Prostate gland (tissue), 2 donors: ENCODE data around the gene NUCKS1. TPM values are rescaled to one million over a fixed set of nuclear protein-coding genes. Genes with fewer than 3 reads are reported as not detected.

Experiments
- DNase-seq: peaks from one replicate; pipeline ENCODE4 v3.0.0-alpha.2; 2019; ENCODE audit warnings: low spot score
- H3K27ac ChIP-seq, 2 donors: fragments of 200-600 bp; sonication (generic); 2 replicates each; pipeline ENCODE4 v1.5.1; 2017 to 2019
- H3K27me3 ChIP-seq: fragments of 200-600 bp; sonication (generic); replicated peaks from 2 replicates; pipeline ENCODE4 v1.5.1; 2019; ENCODE audit not compliant: insufficient read depth
- H3K36me3 ChIP-seq, 2 donors: fragments of 200-600 bp; sonication (generic); 1 replicate in 1 of 2; 2 replicates in 1 of 2; pipeline versions ENCODE4 v1.5.1 to v1.8.1; 2017 to 2019
- H3K4me1 ChIP-seq: fragments of 200-600 bp; sonication (generic); replicated peaks from 2 replicates; pipeline ENCODE4 v1.5.1; 2019
- H3K4me3 ChIP-seq, 2 donors: fragments of 200-600 bp; sonication (generic); 2 replicates each; pipeline ENCODE4 v1.5.1; 2017 to 2019
- H3K9me3 ChIP-seq: fragments of 200-600 bp; sonication (generic); 2 replicates; pipeline ENCODE4 v1.5.1; 2017
- CTCF ChIP-seq, 4 experiments: fragments of 200-600 bp in 2 of 4; fragments of 450-650 bp in 2 of 4; sonication (generic) in 2 of 4; IDR thresholded peaks; 1 replicate in 3 of 4; 2 replicates in 1 of 4; pipeline ENCODE4 v1.5.1; 2016 to 2019; ENCODE audit warnings: antibody characterized with exemption in 4 of 4, mild to moderate bottlenecking in 2 of 4, moderate library complexity in 2 of 4
- POLR2A ChIP-seq: fragments of 450-650 bp; IDR thresholded peaks from one replicate; pipeline ENCODE4 v1.6.1; 2016; ENCODE audit warnings: antibody characterized with exemption, mild to moderate bottlenecking
- POLR2AphosphoS5 ChIP-seq: sonication (generic); formaldehyde crosslinking; IDR thresholded peaks from one replicate; pipeline ENCODE4 v1.6.1; 2017; ENCODE audit warnings: antibody characterized with exemption
- WGBS: methylation state at CpG from one replicate; pipeline ENCODE4 v1.1.5; 2018; 5-methylcytosine and 5-hydroxymethylcytosine counted together
- intact Hi-C: fragments of 100-400 bp; cut with DNase I; formaldehyde crosslinking; loops from one replicate; pipeline ENCODE4 v1.14.2; 2022
- total RNA-seq, 2 donors: library from RNA; depleted of rRNA; stranded (reverse); fragments of >200 nt; gene quantifications; one replicate each; pipeline ENCODE4 v1.1.0, GENCODE V29; 2016

Gene NUCKS1
- total RNA-seq = 100 to 1,000 TPM; 102 to 111 TPM

- Histone ChIP-seq H3K27ac (peak within 1 kb of the TSS; percentile 98 to 100), H3K4me1 (no peaks in the 10 kb centered on the region), H3K9me3 (no peaks in the 10 kb centered on the region), H3K27me3 (no peaks in the 10 kb centered on the region), H3K36me3 (no peaks in the 10 kb centered on the region), H3K4me3 (peak within 1 kb of the TSS; percentile 82 to 99)
- under 1% methylated on average over 27 of the region's 27 CpGs for WGBS
- intact Hi-C loops = no loop called here
- TF ChIP-seq POLR2A (peak; percentile 79), CTCF (IDR thresholded peaks at IDR 0.05) (peak in 3 of 4 experiments; percentile 43 to 59 (median 57)), POLR2AphosphoS5 (peak; percentile 95)
- DNase-seq = peak; percentile 99
Observed at GRCh38 chr1:205750138-205751035, at the start of gene NUCKS1. Gene NUCKS1 (minus strand): TSS chr1:205750182. CDS start chr1:205749973, 209 bp downstream.

- Histone ChIP-seq H3K4me1 (no peaks in the 10 kb centered on the region), H3K4me3 (no peak overlapping the region), H3K36me3 (peaks cover 7 to 9% of the 10 kb centered on the region in 2 donors), H3K27me3 (no peaks in the 10 kb centered on the region), H3K27ac (no peak overlapping the region), H3K9me3 (no peaks in the 10 kb centered on the region)
- WGBS = 74% methylated on average over 5 of the region's 5 CpGs
- intact Hi-C loops = loop anchor here (10.0 kb wide), 1 partner anchor 306 kb away; no protein-coding TSS in a partner anchor
- DNase-seq = no peak
- TF ChIP-seq POLR2A (no peak), POLR2AphosphoS5 (no peak), CTCF (IDR thresholded peaks at IDR 0.05) (no peak)
Observed at GRCh38 chr1:205798577-205798976, 48.6 kb upstream of the NUCKS1 start.

GRCh38 chr1:205797168-205797567 is 47.2 kb upstream of the NUCKS1 start:
- Histone ChIP-seq H3K27me3 (no peaks in the 10 kb centered on the region), H3K4me3 (no peak overlapping the region), H3K27ac (no peak overlapping the region), H3K4me1 (no peaks in the 10 kb centered on the region), H3K9me3 (no peaks in the 10 kb centered on the region), H3K36me3 (peaks cover 7 to 9% of the 10 kb centered on the region in 2 donors)
- 97% methylated on average over 2 of the region's 2 CpGs for WGBS
- intact Hi-C loops = loop anchor here (10.0 kb wide), 1 partner anchor 308 kb away; no protein-coding TSS in a partner anchor
- DNase-seq = no peak
- TF ChIP-seq CTCF (IDR thresholded peaks at IDR 0.05) (no peak), POLR2A (no peak), POLR2AphosphoS5 (no peak)

GRCh38 chr1:205794011-205794730 is 44.2 kb upstream of the NUCKS1 start:
- intact Hi-C loops = loop anchor here (5.0 to 10.0 kb wide), 2 partner anchors 118 to 311 kb away; no protein-coding TSS in a partner anchor
- Histone ChIP-seq H3K27ac (no peak overlapping the region), H3K36me3 (peaks cover 5 to 9% of the 10 kb centered on the region in 2 donors), H3K4me3 (no peak overlapping the region), H3K4me1 (no peaks in the 10 kb centered on the region), H3K9me3 (no peaks in the 10 kb centered on the region), H3K27me3 (no peaks in the 10 kb centered on the region)
- 73% methylated on average over 5 of the region's 5 CpGs for WGBS
- TF ChIP-seq POLR2AphosphoS5 = no peak
- TF ChIP-seq POLR2A = no peak
- TF ChIP-seq CTCF (IDR thresholded peaks at IDR 0.05) = no peak
- no peak for DNase-seq
